Ovary (tissue), 9 donors: Measurements from ENCODE around the gene VWDE. TPM values are rescaled to one million over a fixed set of nuclear protein-coding genes. Genes with fewer than 3 reads are reported as not detected.
A peak's percentile ranks its signal among the peaks of the same experiment; 100 is the strongest.

Source experiments
- DNase-seq, 5 donors: peaks; one replicate each; pipeline ENCODE4 v3.0.0-alpha.2; 2019 to 2020
- H3K27ac ChIP-seq, 2 donors: fragments of 200-600 bp; one replicate each; pipeline versions ENCODE4 v1.5.1 to v1.8.0; 2019 to 2022
- H3K27me3 ChIP-seq: fragments of 200-600 bp; one replicate; pipeline ENCODE4 v1.8.0; 2022
- H3K36me3 ChIP-seq: fragments of 200-600 bp; sonication (generic); one replicate; pipeline ENCODE4 v1.5.1; 2019
- H3K4me1 ChIP-seq: one replicate; pipeline ENCODE4 v1.8.1; 2013; ENCODE audit warnings: mild to moderate bottlenecking, moderate library complexity; ENCODE audit not compliant: insufficient read depth
- H3K4me3 ChIP-seq: fragments of 200-600 bp; sonication (generic); one replicate; pipeline ENCODE4 v1.5.1; 2017
- H3K9me3 ChIP-seq, 2 donors: fragments of 200-600 bp in 1 of 2; sonication (generic) in 1 of 2; one replicate each; pipeline versions ENCODE4 v1.5.1 to v1.8.1; 2013 to 2019; ENCODE audit warnings: mild to moderate bottlenecking in 1 of 2, moderate library complexity in 1 of 2
- EP300 ChIP-seq: sonication (generic); formaldehyde crosslinking; IDR thresholded peaks from one replicate; pipeline ENCODE4 v1.6.1; 2017; ENCODE audit warnings: antibody characterized with exemption
- POLR2A ChIP-seq: fragments of 450-650 bp; IDR thresholded peaks from one replicate; pipeline ENCODE4 v1.6.1; 2017; ENCODE audit warnings: antibody characterized with exemption, mild to moderate bottlenecking, moderate library complexity
- WGBS, 3 donors: extraction: QIAGEN DNeasy Blood & Tissue Kit in 1 of 3; methylation state at CpG; one replicate each; pipeline versions ENCODE4 v1.1.5 to v1.1.7; 2013 to 2017; 5-methylcytosine and 5-hydroxymethylcytosine counted together
- intact Hi-C, 4 donors: fragments of 100-400 bp; cut with DNase I; formaldehyde crosslinking; loops; one replicate each; pipeline versions ENCODE4 v1.11.0 to v1.15.1; 2022 to 2023
- polyA plus RNA-seq, 2 donors: library from polyadenylated mRNA; stranded (reverse); fragments of 200-250 nt in 1 of 2; fragments of 350-450 nt in 1 of 2; fragmentation: Illumina TruSeq in 1 of 2; extraction: RNeasy Lipid Tissue Mini Kit (QIAGEN cat#74804) in 1 of 2; gene quantifications; one replicate each; pipeline ENCODE4 v1.2.3, GENCODE V29; 2013 to 2014
- total RNA-seq, 7 donors: library from RNA; depleted of rRNA in 2 of 7; stranded (reverse); fragments of >200 nt in 2 of 7; fragmentation: NEBNext Ultra II Directional in 3 of 7; extraction: Animal tissue kit (Norgen Biotek cat#: 25700) in 3 of 7; gene quantifications; one replicate each; pipeline versions ENCODE4 v1.1.0 to v1.2.4, GENCODE V29; 2016 to 2023
- TF ChIP-seq, protein P1 (sequence below), 3 donors: fragments of 450-650 bp in 2 of 3; fragments of 200-600 bp in 1 of 3; IDR thresholded peaks; one replicate each; pipeline versions ENCODE4 v1.5.1 to v1.8.0; 2016 to 2022; ENCODE audit warnings: antibody characterized with exemption in 3 of 3, mild to moderate bottlenecking in 1 of 3
- donor health status: DM: no; HTN: no; CAD: no; lungs with moderate emphysema.
- donor health status: DM: no; HTN: no; CAD: no.
- donor health status: Bipolar disorder and iron deficiency.
- donor health status: DM: yes; HTN: yes; CAD: no.
- donor health status: DM: no; HTN: no; CAD: no.
- donor health status: DM: yes; HTN: yes; CAD: no.

VWDE gene
- total and polyA plus RNA-seq, 9 donors = 0.08 to 2.6 (median 0.55) TPM; not detected in 1

- no peaks in the 10 kb centered on the region for H3K27me3 ChIP-seq
- H3K36me3 ChIP-seq = no peaks in the 10 kb centered on the region
- no peaks in the 10 kb centered on the region for H3K9me3 ChIP-seq
- WGBS, 3 donors = 93 to 95% (median 94%) methylated on average over 3 of the region's 3 CpGs
- no peak for DNase-seq
- intact Hi-C loops = no loop called here
- H3K4me1 ChIP-seq = no peaks in the 10 kb centered on the region
- no peak overlapping the region for H3K4me3 ChIP-seq
- TF ChIP-seq, protein P1, sequence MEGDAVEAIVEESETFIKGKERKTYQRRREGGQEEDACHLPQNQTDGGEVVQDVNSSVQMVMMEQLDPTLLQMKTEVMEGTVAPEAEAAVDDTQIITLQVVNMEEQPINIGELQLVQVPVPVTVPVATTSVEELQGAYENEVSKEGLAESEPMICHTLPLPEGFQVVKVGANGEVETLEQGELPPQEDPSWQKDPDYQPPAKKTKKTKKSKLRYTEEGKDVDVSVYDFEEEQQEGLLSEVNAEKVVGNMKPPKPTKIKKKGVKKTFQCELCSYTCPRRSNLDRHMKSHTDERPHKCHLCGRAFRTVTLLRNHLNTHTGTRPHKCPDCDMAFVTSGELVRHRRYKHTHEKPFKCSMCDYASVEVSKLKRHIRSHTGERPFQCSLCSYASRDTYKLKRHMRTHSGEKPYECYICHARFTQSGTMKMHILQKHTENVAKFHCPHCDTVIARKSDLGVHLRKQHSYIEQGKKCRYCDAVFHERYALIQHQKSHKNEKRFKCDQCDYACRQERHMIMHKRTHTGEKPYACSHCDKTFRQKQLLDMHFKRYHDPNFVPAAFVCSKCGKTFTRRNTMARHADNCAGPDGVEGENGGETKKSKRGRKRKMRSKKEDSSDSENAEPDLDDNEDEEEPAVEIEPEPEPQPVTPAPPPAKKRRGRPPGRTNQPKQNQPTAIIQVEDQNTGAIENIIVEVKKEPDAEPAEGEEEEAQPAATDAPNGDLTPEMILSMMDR (IDR thresholded peaks at IDR 0.05) = no peak
- TF ChIP-seq POLR2A = no peak
- no peak overlapping the region for H3K27ac ChIP-seq
Measured at GRCh38 chr7:12327922-12328321, 75.7 kb downstream of the VWDE start.

GRCh38 chr7:12325646-12326045, 78.0 kb downstream of the VWDE start:
- H3K27me3 ChIP-seq = no peaks in the 10 kb centered on the region
- intact Hi-C loops = no loop called here
- TF ChIP-seq EP300 = no peak
- H3K27ac ChIP-seq = no peak overlapping the region
- H3K9me3 ChIP-seq = no peaks in the 10 kb centered on the region
- H3K4me1 ChIP-seq = no peaks in the 10 kb centered on the region
- H3K4me3 ChIP-seq = no peak overlapping the region
- DNase-seq = no peak
- H3K36me3 ChIP-seq = no peaks in the 10 kb centered on the region

DNA sequence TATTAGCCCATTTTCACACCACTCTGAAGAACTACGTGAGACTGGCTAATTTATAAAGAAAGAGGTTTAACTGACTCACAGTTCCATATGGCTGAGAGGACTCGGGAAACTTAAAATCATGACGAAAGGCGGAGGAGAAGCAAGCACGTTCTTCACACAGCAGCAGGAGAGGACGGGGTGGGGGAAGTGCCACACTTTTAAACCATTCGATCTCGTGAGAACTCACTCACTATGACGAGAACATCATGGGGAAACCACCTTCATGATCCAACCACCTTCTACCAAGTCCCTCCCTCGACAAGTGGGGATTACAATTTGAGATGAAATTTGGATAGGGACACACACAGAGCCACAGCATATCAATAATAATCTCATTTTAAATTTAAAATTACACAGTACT, 80.2 kb downstream of the VWDE start:
- no peaks in the 10 kb centered on the region for H3K9me3 ChIP-seq
- WGBS, 3 donors = 77 to 84% (median 79%) methylated on average over 10 of the region's 10 CpGs
- intact Hi-C loops = no loop called here

DNA sequence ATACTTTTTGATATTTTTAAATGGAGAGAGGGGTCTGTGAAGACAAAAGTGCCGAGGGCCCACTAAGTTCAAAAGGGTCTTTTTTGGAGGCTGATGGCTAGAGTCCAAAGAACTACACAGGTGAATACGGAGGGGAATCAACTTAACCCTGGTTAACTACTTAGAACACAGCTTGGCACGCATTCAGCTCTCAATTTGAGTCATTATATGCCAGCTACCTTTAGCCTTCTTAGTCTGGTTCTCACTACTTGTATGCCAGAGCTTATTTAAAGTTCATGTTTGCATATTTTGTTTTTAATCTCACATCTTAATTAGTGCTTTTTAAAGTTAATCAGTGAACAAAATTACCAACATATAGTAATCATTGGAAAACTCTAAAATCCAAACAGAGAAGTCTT, 80.8 kb downstream of the VWDE start:
- Histone ChIP-seq H3K27ac (no peak overlapping the region), H3K36me3 (no peaks in the 10 kb centered on the region), H3K4me3 (no peak overlapping the region), H3K27me3 (no peaks in the 10 kb centered on the region), H3K9me3 (no peaks in the 10 kb centered on the region), H3K4me1 (no peaks in the 10 kb centered on the region)
- no peak for TF ChIP-seq POLR2A
- TF ChIP-seq, protein P1 (IDR thresholded peaks at IDR 0.05) = no peak
- no peak for TF ChIP-seq EP300
- intact Hi-C loops = no loop called here
- 64 to 71% (median 67%) methylated on average over 3 of the region's 3 CpGs for WGBS, 3 donors
- DNase-seq = no peak

More for the DNA sequence above, 80.2 kb downstream of the VWDE start:
- no peak for DNase-seq
- Histone ChIP-seq H3K27ac (no peak overlapping the region), H3K27me3 (no peaks in the 10 kb centered on the region), H3K4me3 (no peak overlapping the region), H3K4me1 (no peaks in the 10 kb centered on the region), H3K36me3 (no peaks in the 10 kb centered on the region)
- no peak for TF ChIP-seq EP300
- TF ChIP-seq, protein P1 (IDR thresholded peaks at IDR 0.05) = no peak
- no peak for TF ChIP-seq POLR2A

GRCh38 chr7:12322284-12322902, 81.3 kb downstream of the VWDE start:
- no peak for DNase-seq
- no peak overlapping the region for H3K27ac ChIP-seq
- H3K4me3 ChIP-seq = no peak overlapping the region
- TF ChIP-seq EP300 (no peak), POLR2A (no peak)
- TF ChIP-seq, protein P1 (IDR thresholded peaks at IDR 0.05) = peak in 1 of 3 donors; percentile 44
- WGBS, 3 donors = 41 to 50% (median 43%) methylated on average over 5 of the region's 5 CpGs
- no peaks in the 10 kb centered on the region for H3K4me1 ChIP-seq
- H3K27me3 ChIP-seq = no peaks in the 10 kb centered on the region
- intact Hi-C loops = no loop called here
- H3K36me3 ChIP-seq = no peaks in the 10 kb centered on the region
- H3K9me3 ChIP-seq = no peaks in the 10 kb centered on the region
